MM.1S (cell line): ENCODE data around the gene NDUFS6.
"Not testable (repeated sequence)": the region's sequence is repeated elsewhere in the genome, so short reads cannot be mapped to it uniquely, and the experiment has no call there.

ENCODE experiments used
- DNase-seq: peaks from one replicate; pipeline ENCODE4 v3.0.0-alpha.2; 2015
- H2AFZ ChIP-seq: fragments of 300-600 bp; sonication (generic); 2 replicates; pipeline ENCODE4 v1.6.0; 2016; ENCODE audit warnings: antibody characterized with exemption, low read length
- H3F3A ChIP-seq: fragments of 300-600 bp; sonication (generic); 2 replicates; pipeline ENCODE4 v1.6.1; 2016; ENCODE audit warnings: mild to moderate bottlenecking, antibody characterized with exemption, low read length, moderate library complexity, mixed read lengths; ENCODE audit not compliant: insufficient read depth
- H3K27ac ChIP-seq: fragments of 300-600 bp; sonication (generic); 2 replicates; pipeline ENCODE4 v1.5.1; 2016; ENCODE audit warnings: mild to moderate bottlenecking, low read length
- H3K27me3 ChIP-seq: fragments of 300-600 bp; sonication (generic); replicated peaks from 2 replicates; pipeline ENCODE4 v1.6.0; 2016; ENCODE audit warnings: low read length; ENCODE audit not compliant: insufficient read depth
- H3K36me3 ChIP-seq: fragments of 300-600 bp; sonication (generic); replicated peaks from 2 replicates; pipeline ENCODE4 v1.6.1; 2016; ENCODE audit warnings: mild to moderate bottlenecking, low read length, mixed read lengths; ENCODE audit not compliant: insufficient read depth
- H3K4me1 ChIP-seq: fragments of 300-600 bp; sonication (generic); 2 replicates; pipeline ENCODE4 v1.6.1; 2016; ENCODE audit warnings: low read length, mixed read lengths
- H3K4me2 ChIP-seq: fragments of 300-600 bp; sonication (generic); 2 replicates; pipeline ENCODE4 v1.6.0; 2016; ENCODE audit warnings: low read depth, low read length
- H3K4me3 ChIP-seq: fragments of 300-600 bp; sonication (generic); 2 replicates; pipeline ENCODE4 v1.5.1; 2016; ENCODE audit warnings: low read length, mixed read lengths
- H3K79me2 ChIP-seq: fragments of 300-600 bp; sonication (generic); 2 replicates; pipeline ENCODE4 v1.6.1; 2016; ENCODE audit warnings: mixed run types, low read length, mixed read lengths
- H3K9ac ChIP-seq: fragments of 300-600 bp; sonication (generic); 2 replicates; pipeline ENCODE4 v1.6.1; 2016; ENCODE audit warnings: low read length, mixed read lengths
- H3K9me2 ChIP-seq: fragments of 300-600 bp; sonication (generic); replicated peaks from 2 replicates; pipeline ENCODE4 v1.6.1; 2016; ENCODE audit warnings: mild to moderate bottlenecking, low read length, mixed read lengths; ENCODE audit not compliant: insufficient read depth
- H3K9me3 ChIP-seq: fragments of 300-600 bp; sonication (generic); replicated peaks from 2 replicates; pipeline ENCODE4 v1.6.1; 2016; ENCODE audit warnings: mild to moderate bottlenecking, low read length, mixed read lengths; ENCODE audit not compliant: insufficient read depth
- H4K20me1 ChIP-seq: fragments of 300-600 bp; sonication (generic); 2 replicates; pipeline ENCODE4 v1.6.1; 2016; ENCODE audit warnings: mild to moderate bottlenecking, low read length, moderate library complexity, mixed read lengths; ENCODE audit not compliant: insufficient read depth
- EZH2 ChIP-seq: fragments of 300-600 bp; sonication (generic); optimal IDR thresholded peaks from 2 replicates; pipeline ENCODE3; 2017; ENCODE audit warnings: low read depth, mild to moderate bottlenecking, antibody characterized with exemption, low read length, mixed read lengths
- EZH2phosphoT487 ChIP-seq: fragments of 300-600 bp; sonication (generic); IDR thresholded peaks from 2 replicates; pipeline ENCODE4 v1.6.1; 2018; ENCODE audit warnings: antibody characterized with exemption, low read length
- TF ChIP-seq, protein P1 (sequence below): fragments of 300-600 bp; sonication (generic); IDR thresholded peaks from 2 replicates; pipeline ENCODE4 v1.5.1; 2016; ENCODE audit warnings: antibody characterized with exemption, low read length, mixed read lengths

The NDUFS6 gene

DNA sequence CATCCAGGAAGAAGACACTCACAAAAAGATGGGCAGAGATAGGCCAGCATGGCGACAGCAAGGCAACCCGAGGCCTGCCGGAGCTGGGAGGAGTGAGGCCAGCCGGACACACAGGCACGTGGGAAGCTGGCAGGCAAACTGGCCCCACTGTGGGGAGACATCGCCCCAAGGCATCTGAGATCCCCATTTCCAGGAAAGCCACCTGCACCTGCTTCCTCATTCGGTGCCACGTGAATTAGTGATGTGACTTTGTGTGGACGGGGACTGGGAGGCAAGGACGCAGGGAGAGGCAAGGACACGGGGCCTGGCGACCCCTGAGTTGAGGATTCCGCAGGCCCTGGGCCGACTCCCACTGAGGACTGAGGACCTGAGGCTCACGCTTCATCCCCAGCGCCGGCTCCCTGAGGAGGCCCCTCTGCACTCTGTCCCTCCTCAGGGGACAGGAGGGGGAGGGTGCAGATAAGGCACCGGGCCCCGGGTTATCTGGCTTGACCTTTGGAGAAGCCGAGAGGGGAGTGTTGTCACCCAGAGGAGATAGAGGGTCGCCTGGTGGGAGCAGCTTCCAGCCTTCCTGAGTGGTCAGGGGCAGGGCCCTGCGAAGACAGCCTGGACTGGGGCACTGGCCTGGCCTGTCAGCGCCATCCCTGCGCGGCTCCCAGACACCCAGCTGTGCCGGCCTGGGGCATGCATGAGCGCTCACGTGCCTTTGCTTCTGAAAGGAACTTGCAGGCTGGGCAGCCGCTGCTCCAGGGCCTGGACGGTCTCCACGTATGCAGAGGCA, 39.7 kb downstream of the NDUFS6 start:
- H3K36me3 ChIP-seq, result no peaks in the 10 kb centered on the region
- H3F3A ChIP-seq, result no peaks in the 10 kb centered on the region
- H3K4me3 ChIP-seq, result no peak overlapping the region
- H3K4me2 ChIP-seq, result no peak overlapping the region
- H2AFZ ChIP-seq, result no peak overlapping the region
- peaks cover 32% of the 10 kb centered on the region for H3K27me3 ChIP-seq
- no peaks in the 10 kb centered on the region for H4K20me1 ChIP-seq
- DNase-seq, result no peak
- H3K4me1 ChIP-seq, result no peaks in the 10 kb centered on the region
- no peaks in the 10 kb centered on the region for H3K9me2 ChIP-seq
- H3K9me3 ChIP-seq, result no peaks in the 10 kb centered on the region
- no peaks in the 10 kb centered on the region for H3K79me2 ChIP-seq
- H3K9ac ChIP-seq, result no peak overlapping the region
- no peak overlapping the region for H3K27ac ChIP-seq
- no peak for TF ChIP-seq EZH2
- TF ChIP-seq EZH2phosphoT487, result no peak
- TF ChIP-seq, protein P1, sequence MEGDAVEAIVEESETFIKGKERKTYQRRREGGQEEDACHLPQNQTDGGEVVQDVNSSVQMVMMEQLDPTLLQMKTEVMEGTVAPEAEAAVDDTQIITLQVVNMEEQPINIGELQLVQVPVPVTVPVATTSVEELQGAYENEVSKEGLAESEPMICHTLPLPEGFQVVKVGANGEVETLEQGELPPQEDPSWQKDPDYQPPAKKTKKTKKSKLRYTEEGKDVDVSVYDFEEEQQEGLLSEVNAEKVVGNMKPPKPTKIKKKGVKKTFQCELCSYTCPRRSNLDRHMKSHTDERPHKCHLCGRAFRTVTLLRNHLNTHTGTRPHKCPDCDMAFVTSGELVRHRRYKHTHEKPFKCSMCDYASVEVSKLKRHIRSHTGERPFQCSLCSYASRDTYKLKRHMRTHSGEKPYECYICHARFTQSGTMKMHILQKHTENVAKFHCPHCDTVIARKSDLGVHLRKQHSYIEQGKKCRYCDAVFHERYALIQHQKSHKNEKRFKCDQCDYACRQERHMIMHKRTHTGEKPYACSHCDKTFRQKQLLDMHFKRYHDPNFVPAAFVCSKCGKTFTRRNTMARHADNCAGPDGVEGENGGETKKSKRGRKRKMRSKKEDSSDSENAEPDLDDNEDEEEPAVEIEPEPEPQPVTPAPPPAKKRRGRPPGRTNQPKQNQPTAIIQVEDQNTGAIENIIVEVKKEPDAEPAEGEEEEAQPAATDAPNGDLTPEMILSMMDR, result no peak

DNA sequence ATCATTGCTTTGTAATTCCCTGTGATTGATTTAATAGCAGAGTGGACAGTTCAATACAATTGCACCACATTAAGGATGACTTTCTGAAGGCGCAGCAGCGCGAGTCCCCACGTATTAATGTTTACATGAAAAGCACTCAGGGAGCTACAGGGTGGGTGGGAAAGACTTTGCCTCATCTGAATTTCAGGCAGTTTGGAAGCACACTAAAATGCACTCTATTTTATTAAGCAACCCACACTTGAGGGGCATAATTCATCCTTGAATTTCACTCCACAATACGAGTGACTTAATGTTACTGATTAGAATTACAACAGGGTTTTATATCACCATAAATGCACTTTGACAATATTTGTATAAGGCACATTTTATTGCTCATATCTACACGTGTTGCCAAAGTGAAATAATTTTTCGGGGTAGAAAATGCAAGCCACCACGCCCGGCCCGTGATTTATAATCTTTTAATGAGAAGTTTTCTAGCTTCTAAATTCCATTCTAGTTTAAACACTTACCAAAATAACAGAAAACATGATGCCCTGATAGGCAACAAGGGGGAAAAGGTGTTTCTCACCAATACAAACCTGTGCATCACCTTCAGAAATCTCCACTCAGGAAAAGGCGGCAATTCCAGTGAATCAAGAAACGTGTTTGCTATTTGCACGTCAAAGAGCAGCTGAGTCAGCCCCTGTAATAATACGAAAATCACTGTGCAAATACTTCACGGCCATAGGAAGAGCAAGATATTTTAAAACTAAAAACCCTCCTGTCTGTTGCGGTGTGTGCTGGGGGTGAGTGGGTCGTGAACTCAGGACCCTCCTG, 41.0 kb downstream of the NDUFS6 start:
- DNase-seq, result no peak
- H3K79me2 ChIP-seq, result no peaks in the 10 kb centered on the region
- no peaks in the 10 kb centered on the region for H3K4me1 ChIP-seq
- no peak overlapping the region for H2AFZ ChIP-seq
- H3K27ac ChIP-seq, result no peak overlapping the region
- no peak overlapping the region for H3K9ac ChIP-seq
- H3K9me3 ChIP-seq, result no peaks in the 10 kb centered on the region
- H3K4me2 ChIP-seq, result no peak overlapping the region
- peaks cover 22% of the 10 kb centered on the region for H3K27me3 ChIP-seq
- H3F3A ChIP-seq, result no peaks in the 10 kb centered on the region
- no peaks in the 10 kb centered on the region for H3K36me3 ChIP-seq
- no peaks in the 10 kb centered on the region for H4K20me1 ChIP-seq
- no peak overlapping the region for H3K4me3 ChIP-seq
- no peak for TF ChIP-seq EZH2
- no peaks in the 10 kb centered on the region for H3K9me2 ChIP-seq

DNA sequence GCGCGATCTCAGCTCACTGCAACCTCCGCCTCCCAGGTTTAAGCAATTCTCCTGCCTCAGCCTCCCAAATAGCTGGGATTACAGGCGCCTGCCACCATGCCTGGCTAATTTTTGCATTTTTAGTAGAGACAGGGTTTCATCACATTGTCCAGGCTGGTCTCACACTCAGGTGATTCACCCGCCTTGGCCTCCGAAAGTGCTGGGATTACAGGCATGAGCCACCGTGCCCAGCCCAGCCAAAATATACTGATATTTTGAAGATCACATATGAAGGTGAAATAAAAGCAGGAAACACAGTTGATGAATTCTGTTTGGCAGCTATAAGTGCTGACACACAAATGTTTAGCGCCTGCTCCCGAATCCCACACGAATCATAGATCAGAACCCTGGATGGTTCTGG, 42.6 kb downstream of the NDUFS6 start:
- not testable (repeated sequence) for DNase-seq, H3K27ac ChIP-seq, H4K20me1 ChIP-seq, H2AFZ ChIP-seq, H3F3A ChIP-seq, H3K9ac ChIP-seq, H3K4me1 ChIP-seq, H3K4me2 ChIP-seq, H3K4me3 ChIP-seq, H3K79me2 ChIP-seq, H3K9me3 ChIP-seq, H3K36me3 ChIP-seq, H3K9me2 ChIP-seq
- H3K27me3 ChIP-seq, result peaks cover 22% of the 10 kb centered on the region

DNA sequence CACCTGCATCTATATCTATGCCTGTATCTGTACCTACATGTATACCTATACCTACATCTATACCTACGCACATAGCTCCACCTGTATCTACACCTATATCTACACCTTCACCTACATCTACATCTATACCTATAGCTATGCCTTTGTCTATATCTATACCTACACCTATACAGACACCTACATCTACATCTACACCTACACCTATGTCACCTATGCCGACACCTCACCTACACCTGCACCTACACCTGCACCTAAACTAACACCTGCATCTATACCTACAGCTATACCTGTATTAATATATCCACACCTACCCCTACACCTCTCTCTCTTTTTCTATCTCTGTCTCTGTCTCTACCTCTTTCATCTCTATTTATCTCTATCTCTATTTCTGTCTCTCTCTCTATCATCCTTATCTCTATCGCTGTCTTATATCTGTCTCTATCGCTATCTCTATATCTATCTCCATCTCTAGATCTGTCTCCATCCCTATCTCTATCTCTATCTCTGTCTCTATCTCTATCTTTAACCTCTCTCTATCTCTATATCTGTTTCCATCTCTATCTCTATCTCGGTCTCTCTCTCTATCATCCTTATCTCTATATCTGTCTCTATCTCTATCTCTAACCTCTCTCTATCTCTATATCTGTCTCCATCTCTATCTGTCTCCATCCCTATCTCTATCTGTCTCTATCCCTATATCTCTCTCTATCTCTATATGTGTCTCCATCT, 43.7 kb downstream of the NDUFS6 start:
- no peak for DNase-seq
- Histone ChIP-seq H3K27me3 (peaks cover 25% of the 10 kb centered on the region), H3F3A (no peaks in the 10 kb centered on the region), H3K79me2 (no peaks in the 10 kb centered on the region), H3K4me3 (no peak overlapping the region), H3K9me2 (no peaks in the 10 kb centered on the region), H4K20me1 (no peaks in the 10 kb centered on the region), H3K9me3 (no peaks in the 10 kb centered on the region), H3K36me3 (no peaks in the 10 kb centered on the region), H2AFZ (no peak overlapping the region), H3K27ac (no peak overlapping the region), H3K4me1 (no peaks in the 10 kb centered on the region), H3K4me2 (no peak overlapping the region), H3K9ac (no peak overlapping the region)
- TF ChIP-seq EZH2phosphoT487 (no peak), EZH2 (no peak)
- TF ChIP-seq, protein P1, result no peak
